GM04503 (cell line): ENCODE data around the gene VAPB.

Experiments used
- DNase-seq: peaks from one replicate; pipeline ENCODE4 v3.0.0-alpha.2; 2012; ENCODE audit warnings: low read depth

VAPB gene

DNA sequence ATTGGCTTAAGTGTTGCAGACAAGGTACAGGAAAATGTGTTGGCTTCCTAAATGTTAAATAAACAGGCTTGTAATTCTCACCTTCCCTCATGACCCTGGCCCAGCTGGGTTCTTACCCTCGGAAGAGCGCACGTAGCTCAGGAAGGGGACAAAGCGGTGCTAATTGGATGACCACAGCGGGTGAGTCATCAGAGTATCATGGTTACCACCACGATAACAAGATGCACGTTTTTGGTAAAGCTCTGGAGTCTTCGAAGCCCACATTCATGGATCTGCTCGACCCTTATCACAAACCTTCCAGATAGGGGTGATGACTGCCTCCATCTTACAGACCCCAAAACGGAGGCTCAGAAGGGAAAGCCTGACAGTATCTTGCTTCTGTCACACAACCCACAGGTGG lies 93.4 kb downstream of the VAPB start:
- DNase-seq: no peak

DNA sequence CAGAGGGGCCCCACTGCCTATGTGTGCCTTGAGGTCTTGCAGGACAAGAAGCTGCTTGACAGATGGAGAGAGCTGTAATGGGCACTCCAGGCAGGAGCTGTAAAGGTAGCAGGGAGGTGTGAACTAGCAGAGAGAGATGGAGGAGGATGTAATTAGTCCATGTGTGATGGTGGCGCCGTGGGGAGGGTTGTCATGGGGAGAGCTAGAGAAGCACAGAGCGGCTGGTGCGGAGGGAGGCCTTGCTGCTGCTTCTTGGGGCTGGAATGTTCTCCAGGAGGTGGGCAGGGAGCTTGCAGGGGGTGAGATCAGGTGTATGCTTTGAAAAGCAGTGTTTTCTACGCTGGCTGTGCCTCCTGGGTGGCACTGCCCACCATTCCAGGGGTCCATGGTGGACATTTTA lies 94.0 kb downstream of the VAPB start:
- no peak for DNase-seq

DNA sequence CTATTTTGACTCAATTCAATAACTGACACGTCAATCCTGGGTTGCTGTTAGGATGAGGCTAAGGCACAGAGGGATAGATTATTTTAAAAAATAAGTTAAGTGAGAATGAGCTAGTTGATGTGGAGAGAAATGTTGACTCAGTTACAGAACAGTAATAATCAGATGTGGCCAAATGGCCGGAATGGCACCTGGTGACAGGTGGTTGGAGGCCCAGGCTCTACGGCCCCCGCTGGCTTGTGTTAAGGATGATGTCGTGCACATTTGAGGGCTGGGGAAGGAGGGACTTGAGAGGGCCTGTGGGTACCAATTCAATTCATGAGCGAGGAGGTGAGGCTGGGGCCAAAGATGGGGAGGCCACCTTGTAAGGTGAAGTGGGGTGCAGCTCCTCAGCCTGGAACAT lies 94.4 kb downstream of the VAPB start:
- no peak for DNase-seq

DNA sequence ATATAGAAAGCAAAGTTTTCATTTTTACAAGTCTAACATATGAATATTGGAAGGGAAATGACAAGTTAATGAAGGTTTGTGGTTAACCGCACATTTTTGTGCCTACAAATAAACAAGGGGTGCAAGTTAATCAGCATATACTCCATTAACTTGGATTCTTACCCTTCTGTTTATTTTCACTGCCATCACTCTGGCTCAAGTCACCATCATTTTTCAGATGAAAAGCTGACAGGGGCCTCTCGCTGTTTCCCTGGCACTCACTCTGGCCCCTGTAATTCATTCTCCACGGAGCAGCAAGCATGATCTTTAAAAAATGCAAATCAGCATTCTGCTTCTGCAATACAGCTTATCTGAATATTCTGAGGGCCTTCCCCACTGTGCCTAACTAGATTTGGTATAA lies 96.4 kb downstream of the VAPB start:
- no peak for DNase-seq

DNA sequence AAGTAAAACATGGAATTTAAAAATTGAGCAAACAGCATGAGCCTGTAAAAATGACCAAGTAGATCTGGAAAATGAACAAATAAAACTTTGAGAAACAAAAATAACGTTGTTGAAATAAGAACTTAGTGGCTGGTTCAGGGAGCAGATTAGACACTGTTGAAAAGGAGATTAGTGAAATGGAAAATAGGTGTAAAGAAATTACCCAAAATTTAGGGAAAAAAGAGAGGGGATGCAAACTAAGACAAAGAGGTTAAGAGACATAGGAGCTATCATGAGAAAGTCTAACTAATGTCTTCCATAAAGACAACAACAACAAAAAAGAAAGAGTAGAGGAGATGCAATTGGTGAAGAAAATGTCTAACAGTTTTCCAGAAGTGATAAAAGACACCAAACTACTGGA lies 97.2 kb downstream of the VAPB start:
- no peak for DNase-seq

DNA sequence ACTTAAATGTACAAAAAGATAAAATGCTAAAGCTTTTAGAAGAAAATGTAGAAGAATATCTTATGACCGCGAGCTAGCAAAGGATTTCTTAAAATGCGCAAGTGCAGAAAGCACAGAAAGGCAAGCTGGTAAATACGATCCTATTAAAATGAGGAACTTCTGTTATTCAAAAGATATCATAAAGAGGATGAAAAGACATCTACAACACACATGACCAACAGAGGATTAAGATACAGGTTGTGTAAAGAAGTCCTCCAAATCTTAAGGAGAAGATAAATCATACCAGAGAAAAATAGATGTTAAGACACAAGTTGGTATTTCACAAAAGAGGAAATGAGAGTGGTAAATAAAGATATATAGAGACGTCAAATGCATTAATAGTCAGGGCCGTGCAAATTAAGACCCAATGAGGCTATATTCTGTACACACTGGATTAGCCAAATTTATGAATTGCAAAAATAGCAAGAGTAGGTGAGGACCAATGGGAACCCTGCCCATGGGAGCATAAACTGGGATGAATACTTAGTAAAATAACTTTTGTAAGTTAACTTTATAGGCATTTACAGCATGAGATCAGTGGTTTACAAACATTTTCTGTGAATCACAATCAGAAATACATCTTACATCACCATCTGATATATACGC lies 103.2 kb downstream of the VAPB start:
- DNase-seq: no peak

DNA sequence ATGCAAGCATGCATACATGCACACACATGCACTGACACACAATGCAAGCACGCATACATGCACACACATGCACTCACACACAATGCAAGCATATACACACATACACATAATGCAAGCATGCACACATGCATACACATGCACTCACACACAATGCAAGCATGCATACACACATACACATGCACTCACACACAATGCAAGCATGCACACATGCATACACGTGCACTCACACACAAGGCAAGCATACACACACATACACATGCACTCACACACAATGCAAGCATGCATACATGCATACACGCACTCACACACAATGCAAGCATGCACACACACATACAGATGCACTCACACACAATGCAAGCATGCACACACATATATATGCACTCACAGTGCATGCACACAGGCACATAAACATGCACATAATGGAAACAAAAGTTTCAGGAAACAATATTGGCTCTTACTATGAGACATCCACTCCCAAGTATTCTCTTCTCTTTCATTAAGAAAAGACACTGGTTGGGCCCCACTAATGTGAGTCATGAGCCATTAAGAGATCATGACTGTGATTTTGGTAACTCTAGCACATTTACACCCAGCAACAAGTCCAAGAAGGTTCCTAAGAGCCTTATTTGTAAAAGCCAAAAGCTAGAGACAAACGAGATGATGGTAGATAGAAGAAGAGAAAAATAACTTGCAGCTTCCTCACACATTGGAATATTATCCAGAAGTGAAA lies 103.9 kb downstream of the VAPB start:
- no peak for DNase-seq

DNA sequence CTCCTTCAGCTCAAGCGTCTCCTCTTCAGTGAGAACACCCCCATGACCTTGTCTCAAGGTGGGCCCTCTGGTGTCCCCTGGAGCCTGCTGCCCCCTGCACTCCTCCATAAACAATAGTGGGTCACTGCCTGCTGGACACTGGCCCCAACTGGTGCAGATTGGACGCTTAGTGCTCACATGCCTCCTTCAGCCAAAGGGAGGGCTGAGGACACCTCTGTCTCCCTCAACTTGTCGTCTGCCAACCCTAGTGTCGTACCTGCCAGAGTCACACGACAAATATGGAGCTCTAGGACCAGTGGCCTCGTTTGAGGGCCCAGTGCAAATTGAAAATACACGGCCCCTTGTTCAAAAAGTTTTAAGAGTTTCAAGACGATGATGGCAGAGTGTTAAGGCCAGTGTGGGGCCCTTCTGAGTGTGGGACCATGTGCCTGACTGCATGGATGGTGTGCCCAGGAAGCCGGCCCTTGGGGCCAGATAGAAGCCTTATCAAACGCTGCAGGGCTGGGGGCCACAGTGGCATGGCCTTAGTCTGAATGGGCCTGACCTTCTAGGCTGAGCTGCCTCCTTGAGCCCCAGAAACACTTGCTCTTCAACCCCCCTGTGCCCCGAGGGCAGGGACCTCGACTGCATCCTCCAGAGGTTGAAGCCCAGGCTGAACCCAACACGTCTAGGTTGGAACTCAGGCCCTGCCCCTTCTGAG lies 106.0 kb downstream of the VAPB start:
- DNase-seq: no peak

DNA sequence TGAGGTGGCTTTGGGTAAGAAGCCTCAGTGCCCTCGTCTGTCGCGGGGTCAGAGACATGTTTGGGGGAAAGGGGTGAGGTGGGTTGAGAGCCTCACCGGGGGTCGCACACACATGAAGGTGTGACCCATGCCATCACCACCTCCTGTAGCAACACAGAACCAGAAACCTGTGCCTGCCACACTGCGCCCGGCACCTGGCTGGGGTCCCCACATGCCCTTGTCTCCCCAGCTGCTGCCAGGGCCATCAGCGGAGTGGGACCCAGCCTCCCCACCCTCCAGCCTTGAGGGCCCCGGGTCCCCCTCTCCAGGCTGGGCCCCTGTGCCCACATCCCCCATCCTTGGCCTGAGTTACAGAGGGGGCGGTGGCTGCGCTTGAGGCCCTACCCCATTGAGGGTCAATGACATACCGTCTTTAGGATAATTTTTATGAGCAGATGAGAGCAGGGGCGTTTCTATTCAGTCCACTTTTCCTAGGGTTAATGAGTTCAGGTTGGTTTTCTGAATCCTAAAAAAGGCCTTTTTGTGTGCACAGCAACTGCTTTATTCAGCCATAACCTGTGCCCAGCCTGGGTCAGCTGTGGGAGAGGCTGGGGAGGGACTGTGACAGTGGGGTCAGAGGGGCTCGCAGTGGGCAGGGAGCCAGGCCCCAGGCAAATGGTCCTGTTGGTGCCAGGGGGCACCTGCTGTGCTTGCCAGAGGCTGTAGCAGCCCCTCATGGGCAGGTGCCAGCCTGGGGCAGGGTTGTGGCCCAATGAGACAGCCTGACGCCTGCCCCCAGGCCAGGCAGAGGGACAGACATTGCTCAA lies 106.8 kb downstream of the VAPB start:
- no peak for DNase-seq

DNA sequence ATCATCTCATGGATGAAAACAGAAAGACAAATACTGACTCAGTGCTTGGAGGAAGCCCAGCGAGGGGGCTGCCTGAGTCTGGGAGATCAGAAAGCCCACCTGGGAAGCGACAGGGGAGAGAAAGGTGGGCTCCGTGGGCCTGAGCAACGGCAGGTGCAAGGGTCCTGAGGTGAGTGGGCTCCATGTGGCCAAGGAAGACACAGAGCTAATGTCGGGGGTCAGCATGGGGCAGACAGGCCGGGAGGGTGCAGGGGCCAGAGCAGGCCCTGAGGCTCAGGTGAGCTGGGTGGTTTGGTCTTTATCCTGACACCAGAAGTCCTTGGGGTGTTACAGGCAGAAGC lies 107.4 kb downstream of the VAPB start:
- no peak for DNase-seq

DNA sequence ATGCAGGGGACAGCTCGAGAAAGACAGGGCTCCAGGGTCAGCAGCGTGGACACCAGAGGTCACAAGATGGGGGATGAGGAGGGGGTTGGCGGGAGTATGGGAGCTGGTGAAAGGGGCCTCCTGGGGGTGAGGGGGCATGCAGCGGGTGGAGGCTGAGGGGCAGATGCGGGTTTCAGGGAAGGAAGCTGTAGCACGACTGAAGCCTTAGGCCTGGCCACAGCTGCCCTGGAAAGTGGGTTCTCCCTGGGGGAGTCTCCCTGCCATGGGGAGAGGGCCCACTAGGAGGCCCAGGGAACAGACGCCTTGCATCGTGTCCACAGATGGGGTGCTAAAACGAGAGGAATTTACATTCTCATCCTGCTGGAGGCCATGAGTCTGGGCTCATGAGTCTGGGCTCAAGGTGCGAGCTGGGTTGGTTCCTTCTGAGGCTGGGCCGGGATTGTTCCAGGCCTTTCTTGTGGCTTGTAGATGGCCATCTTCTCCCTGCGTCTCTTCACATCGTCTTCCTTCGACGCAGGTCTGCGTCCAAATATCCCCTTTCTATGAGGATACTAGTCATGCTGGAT lies 108.1 kb downstream of the VAPB start:
- no peak for DNase-seq

DNA sequence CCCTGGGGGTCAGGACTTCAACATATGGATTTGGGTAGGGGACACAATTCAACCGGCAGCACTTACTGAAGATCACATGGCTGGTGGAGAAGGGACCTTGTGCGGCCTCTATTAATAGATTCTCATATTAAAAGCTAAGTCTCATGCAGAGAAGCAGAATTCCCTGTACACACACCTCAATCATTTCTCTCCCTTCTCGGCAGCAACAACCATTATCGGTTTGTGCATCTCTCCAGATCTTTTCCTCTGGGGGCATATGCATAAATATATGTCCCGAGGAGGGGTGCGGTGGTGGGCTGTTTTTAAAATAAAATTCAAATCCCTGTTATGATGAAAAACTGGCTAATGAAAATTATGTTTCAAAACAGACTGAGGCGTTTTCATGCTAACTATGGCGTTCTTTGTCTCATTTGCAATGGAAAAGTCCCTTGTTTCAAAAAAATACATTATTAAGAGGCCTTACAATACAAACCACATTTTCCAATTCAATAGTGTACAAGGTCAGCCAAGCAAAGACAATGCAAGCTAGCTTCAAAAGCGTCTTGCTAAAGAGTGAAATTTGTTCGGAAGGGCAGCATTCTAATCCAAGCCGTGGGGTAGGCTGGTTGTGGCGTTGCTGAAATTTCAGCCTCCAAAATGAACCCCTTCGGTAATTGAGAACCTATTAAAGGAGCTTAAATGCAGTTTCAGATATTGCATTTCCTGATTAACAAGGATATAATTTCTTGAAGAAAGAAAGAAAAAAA lies 108.9 kb downstream of the VAPB start:
- DNase-seq: no peak

DNA sequence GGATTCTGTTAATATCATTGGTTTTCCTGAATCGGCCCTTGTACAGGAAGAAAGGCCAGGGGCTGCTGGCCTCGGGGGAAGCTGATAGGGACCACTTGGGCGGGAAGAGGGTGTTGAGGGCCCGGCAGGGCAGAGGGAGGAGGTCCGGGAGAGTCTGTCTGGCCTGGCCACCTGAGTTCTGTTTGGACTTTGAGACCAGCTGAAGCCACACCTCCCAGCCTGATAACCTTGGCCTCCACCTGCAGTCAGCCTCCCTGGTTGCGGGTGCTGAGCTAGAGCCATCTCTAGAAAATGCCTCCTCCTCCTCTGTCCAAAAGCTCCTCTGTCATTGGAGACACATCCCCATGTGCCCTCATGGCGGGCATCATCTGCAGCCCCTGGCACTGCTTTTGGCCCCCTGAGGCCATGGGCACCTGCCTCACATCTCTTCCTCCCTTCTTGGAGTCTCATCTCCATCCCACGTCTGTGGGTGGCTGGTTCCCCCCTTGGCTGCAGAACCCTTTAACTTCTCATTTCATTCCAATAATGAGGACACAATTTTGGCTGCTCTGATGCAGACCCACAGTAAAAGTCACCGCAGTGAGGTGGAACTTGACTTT lies 109.5 kb downstream of the VAPB start:
- no peak for DNase-seq

DNA sequence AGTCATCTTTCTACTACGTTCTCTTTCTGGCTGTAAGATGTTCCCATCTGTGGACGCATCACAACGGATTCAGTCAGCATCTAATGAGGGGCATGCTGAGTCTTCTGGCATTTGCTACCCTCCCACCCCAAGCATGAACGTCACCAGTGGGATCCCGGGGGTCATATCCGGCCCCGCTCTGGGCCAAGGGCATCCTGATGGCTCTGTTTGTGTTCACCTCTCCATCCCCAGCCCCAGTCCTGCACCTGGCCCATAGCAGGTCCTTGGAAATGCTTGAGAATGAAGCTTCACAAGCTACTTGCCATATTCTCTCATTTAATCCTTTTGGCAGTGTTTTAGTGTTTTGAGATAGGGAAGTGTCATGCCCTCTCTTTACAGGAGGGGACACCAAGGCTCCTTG lies 111.2 kb downstream of the VAPB start:
- no peak for DNase-seq
